HEK293 (cell line): Measurements from ENCODE around the gene IRAK3.

Experiments
- CTCF ChIA-PET: fragments of 350-600 bp; formaldehyde crosslinking; extraction: SDS; loops from one replicate; lab custom pipeline; 2021; ENCODE audit warnings: antibody characterized with exemption; lab: Yijun Ruan, JAX
- POLR2A ChIA-PET: fragments of 300-600 bp; formaldehyde crosslinking; extraction: SDS; loops from one replicate; lab custom pipeline; 2020; ENCODE audit warnings: antibody characterized with exemption, inconsistent platforms; lab: Yijun Ruan, JAX
- H3K27ac ChIP-seq: fragments of 200-500 bp; sonication (Bioruptor generic); 2 replicates; pipeline ENCODE4 v1.5.1; 2014; ENCODE audit warnings: low read depth, low read length, control low read depth, inconsistent platforms; ENCODE audit errors: extremely low read depth
- H3K36me3 ChIP-seq, 2 experiments: fragments of 200-500 bp in 1 of 2; sonication (Bioruptor generic) in 1 of 2; 1 replicate in 1 of 2; 2 replicates in 1 of 2; pipeline ENCODE4 v1.5.1; 2014 to 2017; ENCODE audit warnings: inconsistent platforms in 2 of 2, low read length in 2 of 2; ENCODE audit not compliant: control insufficient read depth in 2 of 2, insufficient read depth in 1 of 2
- H3K4me1 ChIP-seq: fragments of 200-500 bp; sonication (Bioruptor generic); 2 replicates; pipeline ENCODE4 v1.5.1; 2014; ENCODE audit warnings: mild to moderate bottlenecking, low read length, inconsistent platforms; ENCODE audit not compliant: control insufficient read depth, insufficient read depth
- H3K4me3 ChIP-seq: 2 replicates; pipeline ENCODE4 v1.5.1; 2011; ENCODE audit warnings: low read depth, mild to moderate bottlenecking, control low read depth, low read length, moderate library complexity
- H3K9me3 ChIP-seq: fragments of 200-500 bp; sonication (Bioruptor generic); 2 replicates; pipeline ENCODE4 v1.5.1; 2014; ENCODE audit warnings: low read depth, low read length, inconsistent platforms; ENCODE audit not compliant: control insufficient read depth, insufficient read depth
- SALL2 ChIP-seq: fragments of 450-650 bp; formaldehyde crosslinking; IDR thresholded peaks from 2 replicates; pipeline ENCODE4 v1.5.0; 2017; ENCODE audit warnings: missing biosample characterization, mild to moderate bottlenecking, missing genetic modification characterization, borderline replicate concordance
- ZFP37 ChIP-seq: fragments of 450-650 bp; formaldehyde crosslinking; IDR thresholded peaks from 2 replicates; pipeline ENCODE4 v1.5.1; 2016; ENCODE audit warnings: missing biosample characterization, missing genetic modification characterization
- ZNF274 ChIP-seq, 2 experiments: fragments of 200-500 bp in 1 of 2; fragments of 450-650 bp in 1 of 2; sonication (Bioruptor generic) in 1 of 2; formaldehyde crosslinking in 1 of 2; IDR thresholded peaks; 2 replicates each; pipeline versions ENCODE4 v1.5.1 to v1.6.1; 2014 to 2016; ENCODE audit warnings: borderline replicate concordance in 1 of 2, inconsistent platforms in 1 of 2, low read length in 1 of 2, missing biosample characterization in 1 of 2, missing genetic modification characterization in 1 of 2
- ZNF292 ChIP-seq: fragments of 450-650 bp; formaldehyde crosslinking; IDR thresholded peaks from 2 replicates; pipeline ENCODE4 v1.5.1; 2016; ENCODE audit warnings: low read depth, missing biosample characterization, missing genetic modification characterization, borderline replicate concordance
- ZNF394 ChIP-seq: fragments of 450-650 bp; formaldehyde crosslinking; IDR thresholded peaks from 2 replicates; pipeline ENCODE4 v1.5.1; 2016; ENCODE audit warnings: missing biosample characterization, missing genetic modification characterization, mild to moderate bottlenecking, moderate library complexity, borderline replicate concordance
- ZNF416 ChIP-seq: fragments of 450-650 bp; formaldehyde crosslinking; IDR thresholded peaks from 2 replicates; pipeline ENCODE4 v1.5.1; 2016; ENCODE audit warnings: missing biosample characterization, missing genetic modification characterization
- ZNF501 ChIP-seq: fragments of 450-650 bp; formaldehyde crosslinking; IDR thresholded peaks from 2 replicates; pipeline ENCODE4 v1.5.1; 2016; ENCODE audit warnings: missing biosample characterization, missing genetic modification characterization
- ZNF510 ChIP-seq: fragments of 450-650 bp; formaldehyde crosslinking; IDR thresholded peaks from 2 replicates; pipeline ENCODE4 v1.5.1; 2018; ENCODE audit warnings: mild to moderate bottlenecking, missing genetic modification characterization, missing biosample characterization; ENCODE audit not compliant: insufficient replicate concordance
- ZNF521 ChIP-seq: fragments of 450-650 bp; formaldehyde crosslinking; IDR thresholded peaks from 2 replicates; pipeline ENCODE4 v1.5.1; 2017; ENCODE audit warnings: missing biosample characterization, mild to moderate bottlenecking, missing genetic modification characterization
- ZNF610 ChIP-seq: fragments of 450-650 bp; formaldehyde crosslinking; IDR thresholded peaks from 2 replicates; pipeline ENCODE4 v1.5.1; 2016; ENCODE audit warnings: missing biosample characterization, missing genetic modification characterization, borderline replicate concordance
- ZNF664 ChIP-seq: fragments of 450-650 bp; formaldehyde crosslinking; IDR thresholded peaks from 2 replicates; pipeline ENCODE4 v1.5.1; 2016; ENCODE audit warnings: missing biosample characterization, missing genetic modification characterization
- ZNF707 ChIP-seq: fragments of 450-650 bp; formaldehyde crosslinking; IDR thresholded peaks from 2 replicates; pipeline ENCODE4 v1.5.1; 2016; ENCODE audit warnings: missing biosample characterization, missing genetic modification characterization
- ZNF768 ChIP-seq: fragments of 450-650 bp; formaldehyde crosslinking; IDR thresholded peaks from 2 replicates; pipeline ENCODE4 v1.5.1; 2018; ENCODE audit warnings: missing biosample characterization, mild to moderate bottlenecking, missing genetic modification characterization
- ZNF830 ChIP-seq: fragments of 450-650 bp; IDR thresholded peaks from 2 replicates; pipeline ENCODE4 v1.5.0; 2018; ENCODE audit warnings: missing biosample characterization, missing genetic modification characterization, low read depth, mild to moderate bottlenecking, moderate library complexity
- TF ChIP-seq, protein P1 (sequence below): fragments of 450-650 bp; IDR thresholded peaks from 2 replicates; pipeline ENCODE4 v1.5.1; 2018; ENCODE audit warnings: missing biosample characterization, missing genetic modification characterization
- TF ChIP-seq, protein P2 (sequence below): fragments of 450-650 bp; formaldehyde crosslinking; conservative IDR thresholded peaks from 2 replicates; pipeline ENCODE4 v1.5.1; 2016; ENCODE audit warnings: low read depth, missing biosample characterization, missing genetic modification characterization
- TF ChIP-seq, protein P3 (sequence below): fragments of 450-650 bp; formaldehyde crosslinking; IDR thresholded peaks from 2 replicates; pipeline ENCODE4 v1.5.1; 2016; ENCODE audit warnings: missing biosample characterization, missing genetic modification characterization
- TF ChIP-seq, protein P4 (sequence below): fragments of 450-650 bp; formaldehyde crosslinking; IDR thresholded peaks from 2 replicates; pipeline ENCODE4 v1.5.1; 2017; ENCODE audit warnings: missing biosample characterization, missing genetic modification characterization

The IRAK3 gene

DNA sequence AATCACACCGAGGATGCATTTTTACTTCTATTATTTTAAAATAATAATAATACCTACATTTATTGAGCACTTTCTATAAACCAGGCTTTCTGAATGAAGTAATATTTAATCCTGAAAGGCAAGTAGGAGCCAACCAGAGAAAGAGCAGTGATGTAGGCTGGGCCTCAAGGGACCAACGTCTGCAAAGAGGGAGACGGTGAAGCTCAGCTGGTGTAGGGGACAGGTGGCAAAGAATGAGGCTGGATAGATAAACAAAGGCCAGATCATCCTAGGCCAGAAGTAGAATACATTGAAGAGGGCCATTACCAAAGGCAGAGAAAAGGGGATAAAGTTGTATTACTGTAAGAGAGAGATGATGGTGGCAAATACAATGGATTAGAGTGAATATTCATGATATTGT, 18.4 kb upstream of the IRAK3 start:
- ChIA-PET POLR2A (interaction anchor here (2.7 kb wide), 1 partner anchor 39 kb away, joined by 36 read pairs; the partner anchor contains the start of gene LLPH), CTCF (no interaction called here)
- peaks cover 0 to 3% of the 10 kb centered on the region in 2 experiments; a peak in 1 of 3 replicates for H3K36me3 ChIP-seq
- H3K27ac ChIP-seq = no peak overlapping the region
- no peaks in the 10 kb centered on the region for H3K9me3 ChIP-seq
- no peak for TF ChIP-seq ZNF664 (tag by site-specific recombination)
- TF ChIP-seq, protein P1, sequence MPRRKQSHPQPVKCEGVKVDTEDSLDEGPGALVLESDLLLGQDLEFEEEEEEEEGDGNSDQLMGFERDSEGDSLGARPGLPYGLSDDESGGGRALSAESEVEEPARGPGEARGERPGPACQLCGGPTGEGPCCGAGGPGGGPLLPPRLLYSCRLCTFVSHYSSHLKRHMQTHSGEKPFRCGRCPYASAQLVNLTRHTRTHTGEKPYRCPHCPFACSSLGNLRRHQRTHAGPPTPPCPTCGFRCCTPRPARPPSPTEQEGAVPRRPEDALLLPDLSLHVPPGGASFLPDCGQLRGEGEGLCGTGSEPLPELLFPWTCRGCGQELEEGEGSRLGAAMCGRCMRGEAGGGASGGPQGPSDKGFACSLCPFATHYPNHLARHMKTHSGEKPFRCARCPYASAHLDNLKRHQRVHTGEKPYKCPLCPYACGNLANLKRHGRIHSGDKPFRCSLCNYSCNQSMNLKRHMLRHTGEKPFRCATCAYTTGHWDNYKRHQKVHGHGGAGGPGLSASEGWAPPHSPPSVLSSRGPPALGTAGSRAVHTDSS (tag by site-specific recombination) = no peak
- TF ChIP-seq ZNF501 (tag by site-specific recombination) = no peak
- TF ChIP-seq, protein P2, sequence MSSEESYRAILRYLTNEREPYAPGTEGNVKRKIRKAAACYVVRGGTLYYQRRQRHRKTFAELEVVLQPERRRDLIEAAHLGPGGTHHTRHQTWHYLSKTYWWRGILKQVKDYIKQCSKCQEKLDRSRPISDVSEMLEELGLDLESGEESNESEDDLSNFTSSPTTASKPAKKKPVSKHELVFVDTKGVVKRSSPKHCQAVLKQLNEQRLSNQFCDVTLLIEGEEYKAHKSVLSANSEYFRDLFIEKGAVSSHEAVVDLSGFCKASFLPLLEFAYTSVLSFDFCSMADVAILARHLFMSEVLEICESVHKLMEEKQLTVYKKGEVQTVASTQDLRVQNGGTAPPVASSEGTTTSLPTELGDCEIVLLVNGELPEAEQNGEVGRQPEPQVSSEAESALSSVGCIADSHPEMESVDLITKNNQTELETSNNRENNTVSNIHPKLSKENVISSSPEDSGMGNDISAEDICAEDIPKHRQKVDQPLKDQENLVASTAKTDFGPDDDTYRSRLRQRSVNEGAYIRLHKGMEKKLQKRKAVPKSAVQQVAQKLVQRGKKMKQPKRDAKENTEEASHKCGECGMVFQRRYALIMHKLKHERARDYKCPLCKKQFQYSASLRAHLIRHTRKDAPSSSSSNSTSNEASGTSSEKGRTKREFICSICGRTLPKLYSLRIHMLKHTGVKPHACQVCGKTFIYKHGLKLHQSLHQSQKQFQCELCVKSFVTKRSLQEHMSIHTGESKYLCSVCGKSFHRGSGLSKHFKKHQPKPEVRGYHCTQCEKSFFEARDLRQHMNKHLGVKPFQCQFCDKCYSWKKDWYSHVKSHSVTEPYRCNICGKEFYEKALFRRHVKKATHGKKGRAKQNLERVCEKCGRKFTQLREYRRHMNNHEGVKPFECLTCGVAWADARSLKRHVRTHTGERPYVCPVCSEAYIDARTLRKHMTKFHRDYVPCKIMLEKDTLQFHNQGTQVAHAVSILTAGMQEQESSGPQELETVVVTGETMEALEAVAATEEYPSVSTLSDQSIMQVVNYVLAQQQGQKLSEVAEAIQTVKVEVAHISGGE (tag by site-specific recombination) = no peak
- TF ChIP-seq ZFP37 (tag by site-specific recombination) = no peak
- no peak for TF ChIP-seq ZNF768 (tag by site-specific recombination)
- no peak for TF ChIP-seq ZNF510 (tag by site-specific recombination)
- no peak for TF ChIP-seq ZNF707
- no peak for TF ChIP-seq ZNF394 (tag by site-specific recombination)
- TF ChIP-seq ZNF416 (tag by site-specific recombination) = no peak
- TF ChIP-seq, protein P3, sequence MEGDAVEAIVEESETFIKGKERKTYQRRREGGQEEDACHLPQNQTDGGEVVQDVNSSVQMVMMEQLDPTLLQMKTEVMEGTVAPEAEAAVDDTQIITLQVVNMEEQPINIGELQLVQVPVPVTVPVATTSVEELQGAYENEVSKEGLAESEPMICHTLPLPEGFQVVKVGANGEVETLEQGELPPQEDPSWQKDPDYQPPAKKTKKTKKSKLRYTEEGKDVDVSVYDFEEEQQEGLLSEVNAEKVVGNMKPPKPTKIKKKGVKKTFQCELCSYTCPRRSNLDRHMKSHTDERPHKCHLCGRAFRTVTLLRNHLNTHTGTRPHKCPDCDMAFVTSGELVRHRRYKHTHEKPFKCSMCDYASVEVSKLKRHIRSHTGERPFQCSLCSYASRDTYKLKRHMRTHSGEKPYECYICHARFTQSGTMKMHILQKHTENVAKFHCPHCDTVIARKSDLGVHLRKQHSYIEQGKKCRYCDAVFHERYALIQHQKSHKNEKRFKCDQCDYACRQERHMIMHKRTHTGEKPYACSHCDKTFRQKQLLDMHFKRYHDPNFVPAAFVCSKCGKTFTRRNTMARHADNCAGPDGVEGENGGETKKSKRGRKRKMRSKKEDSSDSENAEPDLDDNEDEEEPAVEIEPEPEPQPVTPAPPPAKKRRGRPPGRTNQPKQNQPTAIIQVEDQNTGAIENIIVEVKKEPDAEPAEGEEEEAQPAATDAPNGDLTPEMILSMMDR (tag by site-specific recombination) = no peak
- TF ChIP-seq ZNF830 (tag by site-specific recombination) = no peak
- no peak for TF ChIP-seq ZNF274 (IDR thresholded peaks at IDR 0.05; ENCODE audit: low read length)
- no peak for TF ChIP-seq ZNF274 (tag by site-specific recombination; IDR thresholded peaks at IDR 0.05; ENCODE audit: borderline replicate concordance)
- no peak for TF ChIP-seq SALL2 (tag by site-specific recombination)
- TF ChIP-seq, protein P4, sequence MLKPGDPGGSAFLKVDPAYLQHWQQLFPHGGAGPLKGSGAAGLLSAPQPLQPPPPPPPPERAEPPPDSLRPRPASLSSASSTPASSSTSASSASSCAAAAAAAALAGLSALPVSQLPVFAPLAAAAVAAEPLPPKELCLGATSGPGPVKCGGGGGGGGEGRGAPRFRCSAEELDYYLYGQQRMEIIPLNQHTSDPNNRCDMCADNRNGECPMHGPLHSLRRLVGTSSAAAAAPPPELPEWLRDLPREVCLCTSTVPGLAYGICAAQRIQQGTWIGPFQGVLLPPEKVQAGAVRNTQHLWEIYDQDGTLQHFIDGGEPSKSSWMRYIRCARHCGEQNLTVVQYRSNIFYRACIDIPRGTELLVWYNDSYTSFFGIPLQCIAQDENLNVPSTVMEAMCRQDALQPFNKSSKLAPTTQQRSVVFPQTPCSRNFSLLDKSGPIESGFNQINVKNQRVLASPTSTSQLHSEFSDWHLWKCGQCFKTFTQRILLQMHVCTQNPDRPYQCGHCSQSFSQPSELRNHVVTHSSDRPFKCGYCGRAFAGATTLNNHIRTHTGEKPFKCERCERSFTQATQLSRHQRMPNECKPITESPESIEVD (tag by site-specific recombination) = no peak
- no peak for TF ChIP-seq ZNF610 (tag by site-specific recombination)
- no peak for TF ChIP-seq ZNF292 (tag by site-specific recombination)
- TF ChIP-seq ZNF521 (tag by site-specific recombination) = no peak
- H3K4me3 ChIP-seq = no peak overlapping the region; the same call in 1 of the 2 replicates
- H3K4me1 ChIP-seq = no peaks in the 10 kb centered on the region
